Karpas-422 (cell line): ENCODE data around the gene PCDHA4. TPM values are rescaled to one million over a fixed set of nuclear protein-coding genes. Genes with fewer than 3 reads are reported as not detected.
"Not testable (repeated sequence)": the region's sequence is repeated elsewhere in the genome, so short reads cannot be mapped to it uniquely, and the experiment has no call there.

Experiments used
- DNase-seq: peaks from one replicate; pipeline ENCODE4 v3.0.0-alpha.2; 2015
- H2AFZ ChIP-seq: fragments of 200-600 bp; sonication (generic); 2 replicates; pipeline ENCODE4 v1.6.1; 2014; ENCODE audit warnings: antibody characterized with exemption, low read length, mixed read lengths
- H3K27ac ChIP-seq: fragments of 200-600 bp; sonication (generic); 2 replicates; pipeline ENCODE4 v1.5.1; 2014; ENCODE audit warnings: mild to moderate bottlenecking, low read length, moderate library complexity
- H3K27me3 ChIP-seq: fragments of 200-600 bp; sonication (generic); 2 replicates; pipeline ENCODE4 v1.6.1; 2014; ENCODE audit warnings: low read length, mixed read lengths
- H3K36me3 ChIP-seq: fragments of 200-600 bp; sonication (generic); 2 replicates; pipeline ENCODE4 v1.6.1; 2014; ENCODE audit warnings: low read length, mixed read lengths; ENCODE audit not compliant: insufficient read depth
- H3K4me1 ChIP-seq: fragments of 200-600 bp; sonication (generic); 2 replicates; pipeline ENCODE4 v1.6.1; 2014; ENCODE audit warnings: mild to moderate bottlenecking, low read length, mixed read lengths
- H3K4me2 ChIP-seq: fragments of 200-600 bp; sonication (generic); 2 replicates; pipeline ENCODE4 v1.6.1; 2014; ENCODE audit warnings: low read length, low read depth, mild to moderate bottlenecking; ENCODE audit not compliant: poor library complexity, severe bottlenecking
- H3K4me3 ChIP-seq: fragments of 200-600 bp; sonication (generic); 2 replicates; pipeline ENCODE4 v1.5.1; 2014; ENCODE audit warnings: mild to moderate bottlenecking, antibody characterized with exemption, low read length, mixed read lengths
- H3K79me2 ChIP-seq: fragments of 200-600 bp; sonication (generic); 2 replicates; pipeline ENCODE4 v1.6.1; 2014; ENCODE audit warnings: mild to moderate bottlenecking, low read length, mixed read lengths
- H3K9ac ChIP-seq: fragments of 200-600 bp; sonication (generic); 2 replicates; pipeline ENCODE4 v1.6.0; 2014; ENCODE audit warnings: low read length
- H3K9me2 ChIP-seq: fragments of 200-600 bp; sonication (generic), shearing (Covaris generic); replicated peaks from 2 replicates; pipeline ENCODE4 v1.6.0; 2014; ENCODE audit warnings: mild to moderate bottlenecking, low read length, moderate library complexity; ENCODE audit not compliant: insufficient read depth
- H3K9me3 ChIP-seq: fragments of 300-700, 200-600 bp; sonication (generic); 2 replicates; pipeline ENCODE4 v1.6.1; 2014; ENCODE audit warnings: low read length, mixed read lengths
- H4K20me1 ChIP-seq: fragments of 200-600 bp; sonication (generic); 2 replicates; pipeline ENCODE4 v1.6.1; 2014; ENCODE audit warnings: mild to moderate bottlenecking, antibody characterized with exemption, low read length, low read depth; ENCODE audit not compliant: insufficient read depth
- total RNA-seq: library from RNA; depleted of rRNA; stranded (reverse); fragments of >200 nt; shearing (Covaris generic); gene quantifications from 2 replicates; pipeline ENCODE4 v1.2.3, GENCODE V29; 2014; ENCODE audit warnings: low replicate concordance

Gene PCDHA4
- total RNA-seq, 1 experiment from 2014 or later: not detected

DNA sequence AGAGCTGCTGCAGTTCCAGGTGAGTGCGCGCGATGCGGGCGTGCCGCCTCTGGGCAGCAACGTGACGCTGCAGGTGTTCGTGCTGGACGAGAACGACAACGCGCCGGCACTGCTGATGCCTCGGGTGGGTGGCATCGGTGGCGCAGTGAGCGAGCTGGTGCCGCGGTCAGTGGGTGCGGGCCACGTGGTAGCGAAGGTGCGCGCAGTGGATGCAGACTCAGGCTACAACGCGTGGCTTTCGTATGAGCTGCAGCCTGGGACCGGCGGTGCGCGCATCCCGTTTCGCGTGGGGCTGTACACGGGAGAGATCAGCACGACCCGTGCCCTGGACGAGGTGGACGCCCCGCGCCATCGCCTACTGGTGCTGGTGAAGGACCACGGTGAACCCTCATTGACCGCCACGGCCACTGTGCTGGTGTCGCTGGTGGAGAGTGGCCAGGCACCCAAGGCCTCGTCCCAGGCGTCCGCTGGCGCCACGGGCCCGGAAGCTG lies 4.0 kb upstream of the PCDHA4 start:
- no peaks in the 10 kb centered on the region for H3K9me3 ChIP-seq
- H2AFZ ChIP-seq: no peak overlapping the region
- no peaks in the 10 kb centered on the region for H3K9me2 ChIP-seq
- H3K9ac ChIP-seq: no peak overlapping the region
- H3K27me3 ChIP-seq: no peaks in the 10 kb centered on the region
- no peak overlapping the region for H3K4me3 ChIP-seq
- H3K79me2 ChIP-seq: no peaks in the 10 kb centered on the region
- no peaks in the 10 kb centered on the region for H3K36me3 ChIP-seq
- no peak for DNase-seq
- no peaks in the 10 kb centered on the region for H4K20me1 ChIP-seq
- no peaks in the 10 kb centered on the region for H3K4me1 ChIP-seq
- H3K27ac ChIP-seq: no peak overlapping the region
- no peak overlapping the region for H3K4me2 ChIP-seq

GRCh38 chr5:140808241-140808888 lies 1.5 kb downstream of the PCDHA4 start:
- H3K36me3 ChIP-seq, H3K9ac ChIP-seq, H3K4me3 ChIP-seq, H3K4me1 ChIP-seq, H3K9me2 ChIP-seq, H3K79me2 ChIP-seq, H2AFZ ChIP-seq, H4K20me1 ChIP-seq, DNase-seq, H3K27me3 ChIP-seq, H3K27ac ChIP-seq, H3K4me2 ChIP-seq, H3K9me3 ChIP-seq: not testable (repeated sequence)

DNA sequence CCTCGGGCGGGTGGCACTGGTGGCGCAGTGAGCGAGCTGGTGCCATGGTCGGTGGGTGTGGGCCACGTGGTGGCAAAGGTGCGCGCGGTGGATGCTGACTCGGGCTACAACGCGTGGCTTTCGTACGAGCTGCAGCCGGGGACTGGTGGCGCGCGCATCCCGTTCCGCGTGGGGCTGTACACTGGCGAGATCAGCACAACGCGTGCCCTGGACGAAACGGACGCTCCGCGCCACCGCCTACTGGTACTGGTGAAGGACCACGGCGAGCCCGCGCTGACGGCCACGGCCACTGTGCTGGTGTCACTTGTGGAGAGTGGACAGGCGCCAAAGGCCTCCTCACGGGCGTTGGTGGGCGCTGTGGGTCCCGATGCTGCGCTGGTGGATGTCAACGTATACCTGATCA lies 2.0 kb downstream of the PCDHA4 start:
- Histone ChIP-seq H3K4me3 (no peak overlapping the region), H3K9me2 (no peaks in the 10 kb centered on the region), H3K36me3 (no peaks in the 10 kb centered on the region), H3K4me1 (no peaks in the 10 kb centered on the region), H3K27ac (no peak overlapping the region), H3K27me3 (no peaks in the 10 kb centered on the region), H3K9ac (no peak overlapping the region), H3K79me2 (no peaks in the 10 kb centered on the region), H2AFZ (no peak overlapping the region), H3K9me3 (no peaks in the 10 kb centered on the region), H4K20me1 (no peaks in the 10 kb centered on the region), H3K4me2 (no peak overlapping the region)
- DNase-seq: no peak

DNA sequence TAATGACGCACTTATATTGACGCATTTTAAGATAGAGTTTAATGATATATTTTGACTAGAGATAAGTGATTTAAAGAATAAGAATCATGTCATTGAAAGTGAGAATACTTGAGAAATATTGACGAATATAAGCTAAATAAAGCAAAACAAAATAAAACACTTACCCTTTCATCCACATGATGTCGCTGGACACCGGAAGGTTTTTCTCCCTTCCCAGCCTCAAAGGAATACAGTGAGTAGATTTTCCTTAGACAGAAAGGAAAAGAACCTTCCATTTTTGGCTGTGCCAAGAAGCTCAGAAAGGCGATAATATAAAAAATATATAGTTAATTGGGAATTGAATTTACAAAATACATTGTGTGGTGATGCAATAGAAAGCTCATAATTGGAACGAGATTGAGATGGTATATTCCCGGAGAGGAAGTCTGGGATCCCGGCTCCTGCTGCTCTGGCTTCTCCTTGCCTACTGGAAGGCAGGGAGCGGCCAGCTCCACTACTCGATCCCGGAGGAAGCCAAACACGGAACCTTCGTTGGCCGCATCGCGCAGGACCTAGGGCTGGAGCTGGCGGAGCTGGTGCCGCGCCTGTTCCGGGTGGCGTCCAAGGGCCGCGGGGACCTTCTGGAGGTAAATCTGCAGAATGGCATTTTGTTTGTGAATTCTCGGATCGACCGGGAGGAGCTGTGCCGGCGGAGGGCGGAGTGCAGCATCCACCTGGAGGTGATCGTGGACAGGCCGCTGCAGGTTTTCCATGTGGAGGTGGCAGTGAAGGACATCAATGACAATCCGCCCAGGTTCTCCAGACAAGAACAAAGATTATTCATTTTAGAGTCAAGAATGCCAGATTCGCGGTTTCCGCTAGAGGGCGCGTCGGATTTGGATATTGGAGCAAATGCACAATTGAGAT lies 14.8 kb downstream of the PCDHA4 start, which contains the start of gene PCDHA5:
PCDHA5 (plus strand) TSS at position 239 of the 906 bp plus-strand sequence.
- H3K9me2 ChIP-seq: no peaks in the 10 kb centered on the region
- no peak within 1 kb of the TSS for H3K27ac ChIP-seq
- no peak within 1 kb of the TSS for H3K4me2 ChIP-seq
- no peak within 1 kb of the TSS for H3K4me3 ChIP-seq
- no peak within 1 kb of the TSS for H2AFZ ChIP-seq
- no peaks in the 10 kb centered on the region for H3K4me1 ChIP-seq
- H4K20me1 ChIP-seq: no peaks in the 10 kb centered on the region
- H3K9me3 ChIP-seq: no peaks in the 10 kb centered on the region
- no peaks in the 10 kb centered on the region for H3K27me3 ChIP-seq
- no peaks in the 10 kb centered on the region for H3K36me3 ChIP-seq
- H3K79me2 ChIP-seq: no peaks in the 10 kb centered on the region
- no peak for DNase-seq
- H3K9ac ChIP-seq: no peak within 1 kb of the TSS

GRCh38 chr5:140822281-140822629 lies 15.4 kb downstream of the PCDHA4 start:
- no peak overlapping the region for H3K27ac ChIP-seq
- H3K27me3 ChIP-seq: no peaks in the 10 kb centered on the region
- H3K4me2 ChIP-seq: no peak overlapping the region
- no peaks in the 10 kb centered on the region for H3K36me3 ChIP-seq
- no peak overlapping the region for H3K9ac ChIP-seq
- no peak overlapping the region for H3K4me3 ChIP-seq
- no peak overlapping the region for H2AFZ ChIP-seq
- no peak for DNase-seq
- no peaks in the 10 kb centered on the region for H3K4me1 ChIP-seq
- no peaks in the 10 kb centered on the region for H3K79me2 ChIP-seq
- H3K9me2 ChIP-seq: no peaks in the 10 kb centered on the region
- H4K20me1 ChIP-seq: no peaks in the 10 kb centered on the region
- H3K9me3 ChIP-seq: no peaks in the 10 kb centered on the region

- not testable (repeated sequence) for DNase-seq, H3K79me2 ChIP-seq, H3K4me2 ChIP-seq, H3K9me2 ChIP-seq, H2AFZ ChIP-seq, H3K4me3 ChIP-seq, H3K27me3 ChIP-seq, H3K9me3 ChIP-seq, H3K9ac ChIP-seq, H3K27ac ChIP-seq, H4K20me1 ChIP-seq, H3K36me3 ChIP-seq, H3K4me1 ChIP-seq
These were observed 16.1 kb downstream of the PCDHA4 start for GRCh38 chr5:140822969-140823368.

DNA sequence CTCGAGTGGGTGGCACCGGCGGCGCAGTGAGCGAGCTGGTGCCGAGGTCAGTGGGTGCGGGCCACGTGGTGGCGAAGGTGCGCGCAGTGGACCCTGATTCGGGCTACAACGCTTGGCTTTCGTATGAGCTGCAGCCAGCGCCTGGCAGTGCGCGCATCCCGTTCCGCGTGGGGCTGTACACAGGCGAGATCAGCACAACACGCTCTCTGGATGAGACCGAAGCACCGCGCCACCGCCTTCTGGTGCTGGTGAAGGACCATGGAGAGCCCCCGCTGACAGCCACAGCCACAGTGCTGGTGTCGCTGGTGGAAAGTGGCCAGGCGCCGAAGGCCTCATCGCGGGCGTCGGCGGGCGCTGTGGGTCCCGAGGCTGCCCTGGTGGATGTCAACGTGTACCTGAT lies 16.6 kb downstream of the PCDHA4 start:
- Histone ChIP-seq H4K20me1 (no peaks in the 10 kb centered on the region), H2AFZ (no peak overlapping the region), H3K27ac (no peak overlapping the region), H3K9me3 (no peaks in the 10 kb centered on the region), H3K9me2 (no peaks in the 10 kb centered on the region), H3K27me3 (no peaks in the 10 kb centered on the region), H3K79me2 (no peaks in the 10 kb centered on the region), H3K4me1 (no peaks in the 10 kb centered on the region), H3K4me2 (no peak overlapping the region), H3K9ac (no peak overlapping the region), H3K36me3 (no peaks in the 10 kb centered on the region), H3K4me3 (no peak overlapping the region)
- DNase-seq: no peak

DNA sequence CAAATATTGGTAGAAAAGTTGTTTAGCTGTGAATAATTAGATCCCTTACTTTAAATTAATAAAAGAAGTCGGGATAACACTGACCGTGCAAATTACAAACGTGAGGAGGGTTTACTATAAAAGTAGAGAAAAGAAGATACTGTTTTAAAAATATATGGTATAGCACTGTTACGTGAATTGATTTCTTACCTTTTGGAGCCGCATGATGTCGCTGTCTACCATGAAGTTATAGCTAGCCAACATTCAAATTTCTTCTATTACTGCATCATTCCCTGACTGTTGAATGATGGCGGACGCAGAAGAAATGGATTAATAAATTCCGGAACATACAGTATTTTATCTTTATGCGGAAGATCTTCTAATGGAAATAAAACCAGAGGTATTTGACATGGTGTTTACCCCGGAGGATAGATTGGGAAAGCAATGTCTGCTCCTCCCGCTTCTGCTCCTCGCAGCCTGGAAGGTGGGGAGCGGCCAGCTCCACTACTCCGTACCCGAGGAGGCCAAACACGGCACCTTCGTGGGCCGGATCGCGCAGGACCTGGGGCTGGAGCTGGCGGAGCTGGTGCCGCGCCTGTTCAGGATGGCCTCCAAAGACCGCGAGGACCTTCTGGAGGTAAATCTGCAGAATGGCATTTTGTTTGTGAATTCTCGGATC lies 21.0 kb downstream of the PCDHA4 start, which contains the start of gene PCDHA6:
PCDHA6 (plus strand) TSS at position 257 of the 658 bp plus-strand sequence; CDS start at position 389, 132 bp downstream.
- H3K27me3 ChIP-seq: no peaks in the 10 kb centered on the region; the same call in 1 of the 2 replicates

More for the DNA sequence above, 21.0 kb downstream of the PCDHA4 start, which contains the start of gene PCDHA6:
- H2AFZ ChIP-seq: no peak within 1 kb of the TSS
- no peaks in the 10 kb centered on the region for H3K9me3 ChIP-seq
- H3K36me3 ChIP-seq: no peaks in the 10 kb centered on the region
- H3K4me3 ChIP-seq: no peak within 1 kb of the TSS
- no peaks in the 10 kb centered on the region for H3K9me2 ChIP-seq
- H3K27ac ChIP-seq: no peak within 1 kb of the TSS
- H3K9ac ChIP-seq: no peak within 1 kb of the TSS
- H4K20me1 ChIP-seq: no peaks in the 10 kb centered on the region
- H3K4me1 ChIP-seq: no peaks in the 10 kb centered on the region
- H3K79me2 ChIP-seq: no peaks in the 10 kb centered on the region
- no peak within 1 kb of the TSS for H3K4me2 ChIP-seq
- DNase-seq: no peak
